H1 (cell line): ENCODE results near the gene RTTN. TPM values are rescaled to one million over a fixed set of nuclear protein-coding genes. Genes with fewer than 3 reads are reported as not detected.

Source experiments
- CTCF ChIA-PET: fragments of 300-600 bp; sonication (Branson Sonifier 250); formaldehyde crosslinking; loops from one replicate; lab custom pipeline; 2021; ENCODE audit not compliant: partially characterized antibody; lab: Charles Lee
- POLR2A ChIA-PET: fragments of 300-600 bp; sonication (Branson Sonifier 250); formaldehyde crosslinking; loops from one replicate; lab custom pipeline; 2021; ENCODE audit warnings: inconsistent platforms; ENCODE audit not compliant: partially characterized antibody; lab: Charles Lee
- DNase-seq, 2 experiments: peaks; one replicate each; pipeline versions ENCODE4 v3.0.0 to v3.0.0-alpha.2; 2010 to 2022; ENCODE audit warnings: low spot score in 2 of 2, low read depth in 1 of 2, mixed read lengths in 1 of 2
- FAIRE-seq: peaks from 2 replicates; lab custom pipeline; 2011; peaks lifted over from hg19 to GRCh38; lab: Jason Lieb, UNC
- H2AFZ ChIP-seq: 2 replicates; pipeline ENCODE4 v1.8.1; 2012; ENCODE audit warnings: low read length, inconsistent platforms
- H2AK5ac ChIP-seq: 2 replicates; pipeline ENCODE4 v1.6.1; 2013; ENCODE audit warnings: low read depth, low read length
- H2BK120ac ChIP-seq: replicated peaks from 2 replicates; pipeline ENCODE3; 2013; ENCODE audit warnings: low read depth, low read length, inconsistent platforms
- H2BK12ac ChIP-seq: 2 replicates; pipeline ENCODE4 v1.6.1; 2013; ENCODE audit warnings: low read depth, low read length
- H2BK15ac ChIP-seq: 2 replicates; pipeline ENCODE4 v1.6.1; 2013; ENCODE audit warnings: low read length
- H2BK20ac ChIP-seq: 2 replicates; pipeline ENCODE4 v1.6.1; 2013; ENCODE audit warnings: low read length
- H2BK5ac ChIP-seq: 2 replicates; pipeline ENCODE4 v1.6.1; 2013; ENCODE audit warnings: low read depth, low read length
- H3K14ac ChIP-seq: 2 replicates; pipeline ENCODE4 v1.6.1; 2013; ENCODE audit warnings: inconsistent platforms; ENCODE audit not compliant: insufficient read length
- H3K18ac ChIP-seq: 2 replicates; pipeline ENCODE4 v1.6.1; 2013; ENCODE audit warnings: low read length; ENCODE audit errors: extremely low read depth
- H3K23ac ChIP-seq: 2 replicates; pipeline ENCODE4 v1.6.1; 2013; ENCODE audit warnings: inconsistent platforms; ENCODE audit not compliant: insufficient read length
- H3K23me2 ChIP-seq: 2 replicates; pipeline ENCODE4 v1.6.1; 2013; ENCODE audit warnings: low read depth, low read length
- H3K27ac ChIP-seq: 2 replicates; pipeline ENCODE4 v1.6.1; 2011; ENCODE audit warnings: low read depth, low read length, inconsistent platforms
- H3K27me3 ChIP-seq, 4 experiments: replicated peaks in 1 of 4; 1 replicate in 1 of 4; 2 replicates in 3 of 4; pipeline versions ENCODE4 v1.6.1 to v1.8.1; 2011 to 2013; ENCODE audit warnings: low read length in 3 of 4, mild to moderate bottlenecking in 3 of 4, inconsistent platforms in 2 of 4, mixed read lengths in 2 of 4, moderate library complexity in 1 of 4; ENCODE audit not compliant: control insufficient read depth in 3 of 4, insufficient read depth in 3 of 4; ENCODE audit errors: extremely low read depth in 1 of 4
- H3K36me3 ChIP-seq, 4 experiments: 2 replicates each; pipeline versions ENCODE4 v1.6.1 to v1.8.1; 2011 to 2013; ENCODE audit warnings: mild to moderate bottlenecking in 4 of 4, low read length in 3 of 4, moderate library complexity in 2 of 4, control low read depth in 1 of 4, inconsistent platforms in 1 of 4; ENCODE audit not compliant: insufficient read depth in 4 of 4, control insufficient read depth in 2 of 4
- H3K4ac ChIP-seq: replicated peaks from 2 replicates; pipeline ENCODE3; 2013; ENCODE audit warnings: low read length, low read depth, mixed read lengths, inconsistent platforms; ENCODE audit not compliant: insufficient read length
- H3K4me1 ChIP-seq, 4 experiments: replicated peaks in 1 of 4; 1 replicate in 1 of 4; 2 replicates in 3 of 4; pipeline versions ENCODE4 v1.6.1 to v1.8.1; 2011 to 2013; ENCODE audit warnings: low read length in 3 of 4, inconsistent platforms in 2 of 4, mixed read lengths in 1 of 4; ENCODE audit not compliant: insufficient read depth in 4 of 4, control insufficient read depth in 3 of 4
- H3K4me2 ChIP-seq, 2 experiments: 2 replicates each; pipeline versions ENCODE4 v1.6.1 to v1.8.1; 2011 to 2013; ENCODE audit warnings: low read depth in 2 of 2, low read length in 2 of 2, control low read depth in 1 of 2, inconsistent platforms in 1 of 2, mild to moderate bottlenecking in 1 of 2; ENCODE audit not compliant: insufficient read depth in 1 of 2
- H3K4me3 ChIP-seq, 4 experiments: fragments of 200-600, 300-600 bp in 1 of 4; sonication (generic), shearing (Covaris generic), sonication (Bioruptor Twin) in 1 of 4; 2 replicates each; pipeline versions ENCODE4 v1.5.1 to v1.8.1; 2011 to 2016; ENCODE audit warnings: low read length in 4 of 4, low read depth in 3 of 4, control low read depth in 2 of 4, inconsistent platforms in 2 of 4, mild to moderate bottlenecking in 2 of 4, mixed read lengths in 1 of 4, moderate library complexity in 1 of 4; ENCODE audit not compliant: insufficient read depth in 2 of 4; ENCODE audit errors: extremely low read depth in 1 of 4
- H3K56ac ChIP-seq: replicated peaks from 2 replicates; pipeline ENCODE3; 2013; ENCODE audit warnings: low read depth, mild to moderate bottlenecking, mixed read lengths, low read length, inconsistent platforms; ENCODE audit not compliant: insufficient read length
- H3K79me1 ChIP-seq: 2 replicates; pipeline ENCODE4 v1.6.1; 2013; ENCODE audit warnings: low read depth, low read length, control low read depth
- H3K79me2 ChIP-seq, 2 experiments: 2 replicates each; pipeline versions ENCODE4 v1.6.1 to v1.8.1; 2012 to 2013; ENCODE audit warnings: low read length in 2 of 2, mild to moderate bottlenecking in 2 of 2, inconsistent platforms in 1 of 2; ENCODE audit not compliant: insufficient read depth in 2 of 2, control insufficient read depth in 1 of 2
- H3K9ac ChIP-seq, 4 experiments: replicated peaks in 1 of 4; 1 replicate in 1 of 4; 2 replicates in 3 of 4; pipeline versions ENCODE4 v1.6.1 to v1.8.1; 2011 to 2013; ENCODE audit warnings: low read depth in 3 of 4, low read length in 3 of 4, control low read depth in 2 of 4, mild to moderate bottlenecking in 2 of 4, moderate library complexity in 2 of 4, inconsistent platforms in 1 of 4; ENCODE audit errors: extremely low read depth in 1 of 4
- H3K9me3 ChIP-seq, 2 experiments: 2 replicates each; pipeline versions ENCODE4 v1.6.1 to v1.8.1; 2012 to 2013; ENCODE audit warnings: mild to moderate bottlenecking in 2 of 2, moderate library complexity in 2 of 2, control low read depth in 1 of 2, inconsistent platforms in 1 of 2, low read depth in 1 of 2, low read length in 1 of 2, mixed read lengths in 1 of 2; ENCODE audit not compliant: insufficient read depth in 2 of 2
- H4K20me1 ChIP-seq, 2 experiments: replicated peaks in 1 of 2; 2 replicates each; pipeline versions ENCODE3 to v1.8.1; 2011 to 2013; ENCODE audit warnings: inconsistent platforms in 2 of 2, low read length in 2 of 2, mild to moderate bottlenecking in 1 of 2; ENCODE audit not compliant: insufficient read depth in 2 of 2, control insufficient read depth in 1 of 2
- H4K5ac ChIP-seq: 2 replicates; pipeline ENCODE4 v1.6.1; 2013; ENCODE audit warnings: low read length, low read depth, mixed read lengths, inconsistent platforms; ENCODE audit not compliant: insufficient read length
- H4K8ac ChIP-seq: 2 replicates; pipeline ENCODE4 v1.8.0; 2013; ENCODE audit warnings: mild to moderate bottlenecking, moderate library complexity, low read length, inconsistent platforms; ENCODE audit not compliant: insufficient read depth; ENCODE audit errors: extremely low read depth
- H4K91ac ChIP-seq: replicated peaks from 2 replicates; pipeline ENCODE3; 2013; ENCODE audit warnings: low read length, mixed read lengths, inconsistent platforms; ENCODE audit not compliant: insufficient read length
- ASH2L ChIP-seq: fragments of 200-600, 300-600 bp; sonication (generic); IDR thresholded peaks from one replicate; pipeline ENCODE4 v1.7.1; 2017; ENCODE audit warnings: low read length
- CEBPB ChIP-seq: IDR thresholded peaks from 2 replicates; pipeline ENCODE4 v1.6.1; 2012; ENCODE audit warnings: low read depth, low read length
- JUND ChIP-seq: IDR thresholded peaks from 2 replicates; pipeline ENCODE4 v1.6.1; 2011; ENCODE audit warnings: mild to moderate bottlenecking, improper control_type of control experiment, low read length
- MAFK ChIP-seq: IDR thresholded peaks from 2 replicates; pipeline ENCODE4 v1.6.1; 2012; ENCODE audit warnings: low read depth, mild to moderate bottlenecking, improper control_type of control experiment, low read length
- POLR2AphosphoS5 ChIP-seq: IDR thresholded peaks from 2 replicates; pipeline ENCODE4 v1.6.1; 2011; ENCODE audit warnings: low read depth, low read length
- SIN3A ChIP-seq, 2 experiments: IDR thresholded peaks in 1 of 2; conservative IDR thresholded peaks in 1 of 2; 2 replicates each; pipeline ENCODE4 v1.6.1; 2011 to 2012; ENCODE audit warnings: low read length in 2 of 2, improper control_type of control experiment in 1 of 2, low read depth in 1 of 2, mild to moderate bottlenecking in 1 of 2
- SP4 ChIP-seq: IDR thresholded peaks from 2 replicates; pipeline ENCODE4 v1.6.1; 2012; ENCODE audit warnings: low read length, inconsistent platforms
- TBP ChIP-seq: IDR thresholded peaks from 2 replicates; pipeline ENCODE4 v1.6.1; 2011; ENCODE audit warnings: low read depth, low read length, improper control_type of control experiment
- YY1 ChIP-seq: IDR thresholded peaks from 2 replicates; pipeline ENCODE4 v1.6.1; 2011; ENCODE audit warnings: low read depth, mild to moderate bottlenecking, low read length
- WGBS, 2 experiments: shearing (Covaris generic) in 1 of 2; methylation state at CpG; one replicate each; pipeline versions ENCODE4 v1.1.6 to v1.1.7; 2013 to 2015; ENCODE audit warnings: low lambda C conversion rate in 2 of 2, mixed read lengths in 2 of 2, inconsistent platforms in 1 of 2, low coverage in 1 of 2, missing lambda C conversion rate in 1 of 2; ENCODE audit not compliant: insufficient replicate concordance in 2 of 2, insufficient coverage in 1 of 2, insufficient read length in 1 of 2; ENCODE audit errors: extremely low coverage in 1 of 2, missing lambda C conversion rate in 1 of 2; 5-methylcytosine and 5-hydroxymethylcytosine counted together
- polyA plus RNA-seq, 7 experiments: library from polyadenylated mRNA; depleted of rRNA in 3 of 7; stranded (reverse) in 5 of 7; unstranded in 2 of 7; fragments of >200 nt in 5 of 7; fragments of 200-250 nt in 2 of 7; gene quantifications; 1 replicate in 5 of 7; 2 replicates in 1 of 7; 4 replicates in 1 of 7; pipeline versions ENCODE4 v1.2.1 to v1.2.3, GENCODE V29; 2011 to 2013; ENCODE audit warnings: missing spikeins in 2 of 7, mixed read lengths in 2 of 7
- total RNA-seq: library from RNA; stranded (reverse); fragmentation: NEBNext Ultra II Directional; extraction: Animal tissue kit (Norgen Biotek cat#: 25700); gene quantifications from 2 replicates; pipeline ENCODE4 v1.2.1, GENCODE V29; 2021
- TF ChIP-seq, protein P1 (sequence below): IDR thresholded peaks from 2 replicates; pipeline ENCODE4 v1.6.1; 2011; ENCODE audit warnings: low read length, improper control_type of control experiment

Gene RTTN
- total and polyA plus RNA-seq, 2 of the 8 experiments (the other 6 are each of a cell fraction or from before 2014, with no cell fraction given), result 9.1 to 21.4 TPM

DNA sequence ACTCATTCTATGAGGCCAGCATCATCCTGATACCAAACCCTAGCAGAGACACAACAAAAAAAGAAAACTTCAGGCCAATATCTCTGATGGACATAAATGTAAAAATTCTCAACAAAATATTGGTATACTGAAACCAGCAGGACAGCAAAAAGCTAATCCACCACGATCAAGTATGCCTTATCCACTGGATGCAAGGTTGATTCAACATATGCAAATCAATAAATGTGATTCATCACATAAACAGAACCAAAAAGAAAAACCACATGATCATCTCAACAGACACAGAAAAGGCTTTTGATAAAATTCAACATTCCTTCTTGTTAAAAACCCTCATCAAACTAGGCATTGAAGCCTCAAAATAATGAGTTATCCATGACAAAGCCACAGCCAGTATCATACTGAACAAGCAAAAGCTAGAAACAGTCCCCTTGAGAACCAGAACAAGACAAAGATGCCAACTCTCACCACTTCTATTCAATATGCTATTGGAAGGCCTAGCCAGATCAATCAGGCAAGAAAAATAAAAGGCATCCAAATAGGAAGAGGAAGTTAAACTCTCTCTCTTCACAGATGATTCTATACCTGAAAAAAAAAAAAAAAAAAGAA lies 45.3 kb downstream of the RTTN start:
- Histone ChIP-seq H3K14ac (no peak overlapping the region), H3K9ac (no peak overlapping the region), H3K27ac (no peak overlapping the region), H4K91ac (no peak overlapping the region), H2AFZ (no peak overlapping the region), H3K4me1 (peaks cover 0 to 3% (median 0%) of the 10 kb centered on the region in 4 experiments; a peak in 1 of 7 replicates), H4K5ac (no peak overlapping the region), H4K20me1 (no peaks in the 10 kb centered on the region), H2BK12ac (no peak overlapping the region), H3K79me1 (no peaks in the 10 kb centered on the region), H2AK5ac (no peak overlapping the region), H3K4me3 (no peak overlapping the region), H2BK20ac (no peak overlapping the region), H3K56ac (no peak overlapping the region), H3K36me3 (peaks cover 0 to 3% (median 0%) of the 10 kb centered on the region in 4 experiments; a peak in 2 of 8 replicates), H3K27me3 (no peaks in the 10 kb centered on the region), H3K9me3 (no peaks in the 10 kb centered on the region), H4K8ac (no peak overlapping the region), H3K23ac (no peak overlapping the region), H2BK15ac (no peak overlapping the region), H3K79me2 (peaks cover 0 to 4% of the 10 kb centered on the region in 2 experiments; a peak in 1 of 4 replicates), H3K18ac (no peak overlapping the region), H3K4me2 (no peak overlapping the region), H2BK120ac (no peak overlapping the region), H3K4ac (no peak overlapping the region), H2BK5ac (no peak overlapping the region), H3K23me2 (no peaks in the 10 kb centered on the region)
- ChIA-PET POLR2A (no interaction called here), CTCF (interaction anchor here (0.7 to 1.0 kb wide), 2 partner anchors 165 to 290 kb away, joined by 3 read pairs; no protein-coding TSS in a partner anchor)
- DNase-seq (no peak), FAIRE-seq (no peak)
- TF ChIP-seq CEBPB (no peak), SIN3A (conservative IDR thresholded peaks at IDR 0.05 in 1 of 2, IDR thresholded peaks at IDR 0.05 in 1 of 2; ENCODE audit: low read depth in 1 of 2, low read length in 2 of 2) (no peak), MAFK (no peak), SP4 (no peak), ASH2L (no peak), POLR2AphosphoS5 (no peak), JUND (no peak), YY1 (no peak), TBP (no peak)
- TF ChIP-seq, protein P1, sequence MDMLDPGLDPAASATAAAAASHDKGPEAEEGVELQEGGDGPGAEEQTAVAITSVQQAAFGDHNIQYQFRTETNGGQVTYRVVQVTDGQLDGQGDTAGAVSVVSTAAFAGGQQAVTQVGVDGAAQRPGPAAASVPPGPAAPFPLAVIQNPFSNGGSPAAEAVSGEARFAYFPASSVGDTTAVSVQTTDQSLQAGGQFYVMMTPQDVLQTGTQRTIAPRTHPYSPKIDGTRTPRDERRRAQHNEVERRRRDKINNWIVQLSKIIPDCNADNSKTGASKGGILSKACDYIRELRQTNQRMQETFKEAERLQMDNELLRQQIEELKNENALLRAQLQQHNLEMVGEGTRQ, result no peak
- 100% methylated on average over 1 of the region's 1 CpG; no CpG with 5 or more reads in 1 of the 2 experiments for WGBS, 2 experiments
